Neural cell (in vitro differentiated cells): Measurements from ENCODE around the gene RPL34.

Source experiments
- EP300 ChIP-seq: fragments of 450-650 bp; conservative IDR thresholded peaks from 2 replicates; pipeline ENCODE4 v1.6.1; 2014; ENCODE audit warnings: antibody characterized with exemption, mild to moderate bottlenecking, moderate library complexity; ENCODE audit not compliant: poor library complexity, severe bottlenecking
- EZH2 ChIP-seq: fragments of 200-600, 300-800 bp; shearing (Covaris generic), sonication (generic); IDR thresholded peaks from 2 replicates; pipeline ENCODE4 v1.6.1; 2014; ENCODE audit warnings: antibody characterized with exemption, low read length, borderline replicate concordance, mild to moderate bottlenecking; ENCODE audit not compliant: insufficient read depth, poor library complexity, severe bottlenecking
- TF ChIP-seq, protein P1 (sequence below): fragments of 450-650 bp; IDR thresholded peaks from 2 replicates; pipeline ENCODE4 v1.5.1; 2014; ENCODE audit warnings: antibody characterized with exemption, mild to moderate bottlenecking, moderate library complexity; ENCODE audit not compliant: poor library complexity, severe bottlenecking

DNA sequence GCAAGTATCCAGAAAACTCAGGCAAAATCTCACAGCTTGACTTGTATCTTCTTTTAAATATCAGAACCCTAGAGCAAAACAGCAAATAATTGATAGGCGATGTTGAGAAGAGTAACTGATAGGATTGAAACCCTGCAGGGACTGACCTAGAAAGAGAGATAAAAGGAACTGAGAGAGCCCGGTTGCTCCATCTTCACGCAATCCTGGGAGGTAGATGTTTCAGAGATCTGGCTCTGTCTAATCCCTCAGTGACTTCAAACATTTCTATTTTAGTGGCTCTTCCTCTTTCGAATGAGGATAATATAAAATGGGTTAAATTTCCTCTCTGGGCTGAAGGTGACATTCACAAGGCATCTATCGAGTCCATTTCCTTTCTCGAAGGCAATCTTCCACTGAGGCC, 39.3 kb upstream of the RPL34 start:
- TF ChIP-seq, protein P1, sequence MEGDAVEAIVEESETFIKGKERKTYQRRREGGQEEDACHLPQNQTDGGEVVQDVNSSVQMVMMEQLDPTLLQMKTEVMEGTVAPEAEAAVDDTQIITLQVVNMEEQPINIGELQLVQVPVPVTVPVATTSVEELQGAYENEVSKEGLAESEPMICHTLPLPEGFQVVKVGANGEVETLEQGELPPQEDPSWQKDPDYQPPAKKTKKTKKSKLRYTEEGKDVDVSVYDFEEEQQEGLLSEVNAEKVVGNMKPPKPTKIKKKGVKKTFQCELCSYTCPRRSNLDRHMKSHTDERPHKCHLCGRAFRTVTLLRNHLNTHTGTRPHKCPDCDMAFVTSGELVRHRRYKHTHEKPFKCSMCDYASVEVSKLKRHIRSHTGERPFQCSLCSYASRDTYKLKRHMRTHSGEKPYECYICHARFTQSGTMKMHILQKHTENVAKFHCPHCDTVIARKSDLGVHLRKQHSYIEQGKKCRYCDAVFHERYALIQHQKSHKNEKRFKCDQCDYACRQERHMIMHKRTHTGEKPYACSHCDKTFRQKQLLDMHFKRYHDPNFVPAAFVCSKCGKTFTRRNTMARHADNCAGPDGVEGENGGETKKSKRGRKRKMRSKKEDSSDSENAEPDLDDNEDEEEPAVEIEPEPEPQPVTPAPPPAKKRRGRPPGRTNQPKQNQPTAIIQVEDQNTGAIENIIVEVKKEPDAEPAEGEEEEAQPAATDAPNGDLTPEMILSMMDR: no peak
- TF ChIP-seq EP300: no peak
- TF ChIP-seq EZH2: no peak
